Motor neuron (in vitro differentiated cells): ENCODE data around the gene SLC2A8. TPM values are rescaled to one million over a fixed set of nuclear protein-coding genes. Genes with fewer than 3 reads are reported as not detected.

Experiments
- ATAC-seq, 8 experiments: fragments of 200-7000 bp; cut with Tn5 transposase; replicated peaks in 6 of 8; 2 replicates each; pipeline ENCODE4 v1.8.0; 2021; ENCODE audit warnings: mild to moderate bottlenecking in 8 of 8, moderate library complexity in 8 of 8
- H3K27ac ChIP-seq, 2 donors: fragments of 250-450 bp; sonication (Bioruptor Pico); 2 replicates each; pipeline ENCODE4 v1.9.0; 2021; ENCODE audit warnings: antibody characterized with exemption in 2 of 2, mild to moderate bottlenecking in 2 of 2, moderate library complexity in 1 of 2
- H3K4me1 ChIP-seq, 2 donors: fragments of 250-450 bp; sonication (Bioruptor Pico); replicated peaks in 1 of 2; 2 replicates each; pipeline ENCODE4 v1.6.1; 2021; ENCODE audit warnings: antibody characterized with exemption in 2 of 2, mild to moderate bottlenecking in 2 of 2, moderate library complexity in 1 of 2
- H3K4me3 ChIP-seq, 5 donors: fragments of 250-450 bp; sonication (Bioruptor Pico); 2 replicates each; pipeline ENCODE4 v1.9.0; 2021; ENCODE audit warnings: antibody characterized with exemption in 5 of 5, mild to moderate bottlenecking in 5 of 5, moderate library complexity in 4 of 5
- WGBS, 10 experiments: fragments of 450-650 bp; shearing (Covaris generic); methylation state at CpG; one replicate each; pipeline ENCODE4 v1.0.0; 2022; 5-methylcytosine and 5-hydroxymethylcytosine counted together
- in situ Hi-C, 9 experiments: fragments of 400-800 bp; cut with MboI; loops; one replicate each; pipeline ENCODE4 v1.15.0; 2021; ENCODE audit warnings: low sequenced_read_pairs in 9 of 9, low pct_unique_long_range_greater_than_20kb in 2 of 9; ENCODE audit not compliant: unreplicated experiment in 9 of 9
- total RNA-seq, 8 experiments: library from RNA; unstranded; fragments of 300-600 nt; gene quantifications; 2 replicates each; pipeline versions ENCODE4 v1.2.3 to v1.2.4, GENCODE V29; 2022

Gene SLC2A8
- total RNA-seq, 8 experiments from 2014 or later, result 9.8 to 23.3 (median 11.3) TPM

DNA sequence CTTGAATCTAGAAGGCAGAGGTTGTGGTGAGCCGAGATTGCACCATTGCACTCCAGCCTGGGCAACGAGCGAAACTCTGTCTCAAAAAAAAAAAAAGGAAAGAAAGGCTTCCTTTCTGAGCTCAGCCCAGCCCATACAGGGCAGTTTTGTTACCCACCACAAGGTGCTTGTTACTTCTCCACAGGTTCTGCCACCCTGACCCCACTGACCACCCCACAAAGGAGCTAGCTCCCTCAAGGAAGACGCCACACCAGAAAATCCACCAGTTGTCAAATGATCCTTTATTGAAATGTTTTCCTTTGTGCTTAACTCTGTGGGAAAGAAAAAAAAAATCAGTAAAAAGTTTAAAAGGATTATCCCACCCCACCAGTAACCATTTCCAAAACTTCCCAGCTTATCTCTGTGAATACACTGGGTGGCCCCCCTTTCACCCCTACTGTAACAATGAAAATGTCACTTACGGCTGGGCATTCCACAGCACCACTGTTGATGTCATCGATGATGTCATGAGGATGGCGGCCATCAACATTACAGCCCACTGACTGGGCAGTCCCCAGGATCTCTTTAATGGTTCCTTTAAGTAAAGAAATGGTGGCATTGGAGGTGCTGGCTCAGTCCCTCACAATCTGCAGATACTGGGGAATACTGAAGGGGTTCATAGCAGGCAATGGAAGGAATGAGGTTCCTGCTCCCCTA is 50.6 kb downstream of the SLC2A8 start:
- WGBS, 10 experiments, result 78 to 94% (median 87%) methylated on average over 1 to 5 of the region's 7 CpGs; no CpG with 5 or more reads in 2 of the 10 experiments
- no peak for ATAC-seq
- Histone ChIP-seq H3K4me3 (no peak overlapping the region), H3K27ac (no peak overlapping the region), H3K4me1 (peaks cover 13% of the 10 kb centered on the region in 2 donors)
- in situ Hi-C loops, result no loop called here

GRCh38 chr9:127448112-127448805 is 51.3 kb downstream of the SLC2A8 start:
- 50 to 100% (median 85%) methylated on average over 2 to 8 of the region's 8 CpGs; no CpG with 5 or more reads in 1 of the 10 experiments for WGBS, 10 experiments
- ATAC-seq, result no peak
- Histone ChIP-seq H3K4me1 (peaks cover 13 to 16% of the 10 kb centered on the region in 2 donors), H3K4me3 (no peak overlapping the region), H3K27ac (no peak overlapping the region)
- in situ Hi-C loops, result no loop called here

- in situ Hi-C loops, result no loop called here
- ATAC-seq, result no peak
- WGBS, 10 experiments, result 0 to 80% (median 50%) methylated on average over 1 to 4 of the region's 5 CpGs; no CpG with 5 or more reads in 1 of the 10 experiments
- Histone ChIP-seq H3K4me1 (peaks cover 13 to 16% of the 10 kb centered on the region in 2 donors), H3K27ac (no peak overlapping the region), H3K4me3 (peak overlapping the region; percentile 61 to 91 (median 66))
Observed at GRCh38 chr9:127449332-127449966, 52.5 kb downstream of the SLC2A8 start.

- in situ Hi-C loops, result no loop called here
- WGBS, 10 experiments, result 0 to 3% (median 0%) methylated on average over 1 to 12 of the region's 14 CpGs; no CpG with 5 or more reads in 2 of the 10 experiments
- Histone ChIP-seq H3K4me1 (peaks cover 13 to 16% of the 10 kb centered on the region in 2 donors), H3K4me3 (peak overlapping the region; percentile 61 to 91 (median 66)), H3K27ac (peak overlapping the region; percentile 51 to 74)
- no peak for ATAC-seq
Observed at GRCh38 chr9:127450243-127450760, 53.3 kb downstream of the SLC2A8 start.

DNA sequence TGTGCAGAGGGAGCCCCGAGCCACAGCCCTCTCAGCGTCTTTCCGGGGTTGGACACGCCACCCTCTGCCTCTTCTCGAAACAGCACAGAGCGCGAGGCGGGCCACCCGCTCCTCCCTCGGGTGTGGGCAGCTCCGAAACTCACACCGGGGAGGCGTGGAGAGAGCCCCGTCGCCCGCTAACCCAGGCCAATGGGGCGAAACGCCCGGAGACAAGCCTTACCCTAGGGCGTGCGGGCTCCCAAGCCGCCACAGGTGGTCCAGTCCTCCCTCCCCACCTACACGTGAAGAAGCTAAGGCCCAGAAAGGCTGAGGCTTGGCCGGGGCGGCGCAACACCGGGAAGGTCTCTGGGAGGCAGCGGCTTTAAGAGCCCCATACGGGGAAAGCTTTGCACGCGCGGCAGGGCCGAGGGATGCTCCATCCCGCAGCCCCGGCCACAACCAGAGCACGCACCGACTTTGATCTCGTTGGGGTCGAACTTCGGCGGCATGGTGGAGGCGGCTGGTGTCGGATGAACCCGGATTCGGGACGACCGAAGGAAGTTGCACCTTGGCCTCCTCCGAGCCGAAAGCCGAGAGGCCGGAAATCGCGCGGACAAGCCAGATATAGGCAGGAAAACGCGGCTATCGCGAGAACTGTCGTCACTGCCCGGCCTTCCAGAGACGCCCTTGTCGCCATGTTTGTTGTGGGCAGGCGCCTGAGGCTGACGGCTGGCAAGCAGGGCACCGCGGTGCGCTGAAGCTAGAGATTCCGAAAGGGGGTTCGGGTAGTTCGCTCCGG is 54.0 kb downstream of the SLC2A8 start, which contains the start of the genes LRSAM1 and RPL12:
TSS of gene LRSAM1 (plus strand) at position 681 of the 778 bp plus-strand sequence. CDS start 3,018 bp downstream, outside the sequence.
TSS of gene RPL12 (minus strand) at position 577 of the 778 bp plus-strand sequence. CDS start at position 488, 89 bp downstream.
- 0 to 2% (median 0%) methylated on average over 7 to 32 of the region's 71 CpGs; no CpG with 5 or more reads in 6 of the 10 experiments for WGBS, 10 experiments
- in situ Hi-C loops, result no loop called here
- peaks cover 13 to 16% of the 10 kb centered on the region in 2 donors for H3K4me1 ChIP-seq
- peak within 1 kb of the TSS; percentile 61 to 91 (median 66) for H3K4me3 ChIP-seq
- peak; percentile 49 to 84 (median 75) for ATAC-seq
- peak within 1 kb of the TSS; percentile 63 to 74 for H3K27ac ChIP-seq

GRCh38 chr9:127451608-127451857 is 54.6 kb downstream of the SLC2A8 start:
- no peak for ATAC-seq
- in situ Hi-C loops, result no loop called here
- peaks cover 13 to 16% of the 10 kb centered on the region in 2 donors for H3K4me1 ChIP-seq
- H3K27ac ChIP-seq, result peak overlapping the region; percentile 63 to 74
- WGBS, 10 experiments, result 0% methylated on average over 2 to 6 of the region's 14 CpGs; no CpG with 5 or more reads in 7 of the 10 experiments
- H3K4me3 ChIP-seq, result peak overlapping the region; percentile 61 to 91 (median 66)

GRCh38 chr9:127451858-127452656 is 55.1 kb downstream of the SLC2A8 start:
- Histone ChIP-seq H3K4me3 (peak overlapping the region; percentile 61 to 91 (median 66)), H3K27ac (peak overlapping the region; percentile 63 to 74), H3K4me1 (peaks cover 13 to 16% of the 10 kb centered on the region in 2 donors)
- peak; percentile 24 to 52 (median 44) for ATAC-seq
- WGBS, 10 experiments, result 0 to 92% (median 36%) methylated on average over 2 to 3 of the region's 29 CpGs; no CpG with 5 or more reads in 6 of the 10 experiments
- in situ Hi-C loops, result no loop called here

DNA sequence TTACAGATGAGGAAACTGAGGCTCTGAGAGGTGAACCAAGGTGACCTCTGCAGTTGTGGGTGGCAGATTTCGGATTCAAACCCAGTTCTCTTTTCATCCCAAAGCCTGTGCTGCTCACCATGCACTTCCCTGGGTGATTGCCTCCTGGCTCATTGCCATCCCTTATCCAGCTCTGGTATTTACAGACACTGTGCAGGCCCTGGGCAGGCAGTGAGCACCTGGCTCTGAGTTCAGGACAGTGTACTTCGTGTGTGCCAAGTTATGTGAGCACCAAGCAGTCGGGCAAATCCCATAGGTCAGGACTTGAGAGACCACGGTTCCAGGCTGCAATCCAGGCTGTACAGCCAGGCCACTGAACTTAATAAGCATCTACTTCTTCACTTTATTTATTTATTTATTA is 55.7 kb downstream of the SLC2A8 start:
- no peak for ATAC-seq
- Histone ChIP-seq H3K27ac (no peak overlapping the region), H3K4me3 (peak overlapping the region; percentile 61 to 91 (median 66)), H3K4me1 (peaks cover 13 to 16% of the 10 kb centered on the region in 2 donors)
- in situ Hi-C loops, result no loop called here
- 60 to 100% (median 93%) methylated on average over 1 to 3 of the region's 4 CpGs; no CpG with 5 or more reads in 2 of the 10 experiments for WGBS, 10 experiments

DNA sequence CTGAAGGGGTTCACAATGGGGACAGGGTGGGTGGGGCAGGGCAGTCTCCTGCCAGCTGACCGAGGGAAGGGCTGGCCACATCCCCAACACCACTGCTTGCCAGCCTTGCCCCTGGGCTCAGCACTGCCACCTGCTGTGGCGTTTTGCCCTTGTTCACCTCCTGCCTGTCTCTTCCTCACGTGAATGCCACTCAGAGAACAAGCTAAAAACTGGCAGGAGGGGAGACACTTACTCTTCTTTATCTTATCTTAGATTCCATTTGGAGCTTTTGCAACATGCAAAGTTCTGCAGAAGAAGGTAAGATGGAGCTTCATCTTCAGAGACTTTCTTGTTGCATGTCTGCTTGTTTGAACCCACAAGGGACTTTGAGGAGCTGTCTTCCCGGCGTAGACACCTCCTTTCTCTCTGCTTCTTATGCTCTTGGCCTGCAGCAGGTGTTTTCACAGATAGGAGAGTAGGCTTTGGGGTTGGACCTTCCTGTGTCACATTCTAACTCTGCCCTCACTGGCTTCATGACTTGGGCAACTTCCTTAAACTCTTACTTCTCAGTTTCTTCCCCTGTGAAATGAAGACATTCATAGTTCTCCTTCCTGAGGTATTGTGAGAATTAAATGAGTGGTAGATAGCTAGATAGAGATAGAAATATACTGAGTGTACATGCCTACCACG is 58.5 kb downstream of the SLC2A8 start:
- WGBS, 10 experiments, result 60 to 100% (median 89%) methylated on average over 1 to 4 of the region's 6 CpGs; no CpG with 5 or more reads in 1 of the 10 experiments
- in situ Hi-C loops, result no loop called here
- no peak overlapping the region for H3K27ac ChIP-seq
- no peak overlapping the region for H3K4me3 ChIP-seq
- no peak for ATAC-seq
- peaks cover 0 to 6% of the 10 kb centered on the region in 2 donors for H3K4me1 ChIP-seq

DNA sequence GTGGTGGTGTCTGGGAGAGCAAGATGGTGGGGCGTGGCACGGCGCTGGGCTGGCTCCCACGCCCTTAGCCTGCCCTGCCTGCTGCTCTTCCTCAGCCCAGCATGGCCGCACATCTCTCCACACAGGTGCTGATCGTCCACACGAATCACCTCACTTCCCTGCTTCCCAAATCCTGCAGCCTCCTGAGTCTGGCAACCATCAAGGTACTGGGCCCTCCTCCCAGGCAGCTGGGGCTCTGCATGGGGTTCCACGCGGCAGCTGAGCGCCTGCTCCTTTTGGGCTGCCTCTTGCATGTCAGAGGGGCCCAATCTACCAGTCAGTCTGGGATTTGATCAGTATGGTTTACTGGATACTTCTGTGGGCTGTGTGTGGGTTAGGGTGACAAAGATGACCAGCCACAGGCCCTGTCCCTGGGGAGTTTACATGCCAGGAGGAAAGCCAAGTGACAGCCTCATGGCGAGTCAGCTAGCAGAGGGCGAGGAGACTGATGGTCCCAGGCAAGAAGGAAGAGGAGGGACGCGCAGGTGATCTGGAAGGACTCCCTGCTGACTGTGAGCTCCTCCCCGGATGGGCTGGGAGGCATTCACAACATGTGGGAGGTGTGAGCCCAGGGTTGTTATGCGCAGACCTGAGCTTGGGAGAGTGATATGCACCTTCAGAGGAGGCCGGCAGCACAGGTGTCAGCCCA is 60.4 kb downstream of the SLC2A8 start:
- in situ Hi-C loops, result no loop called here
- Histone ChIP-seq H3K27ac (no peak overlapping the region), H3K4me3 (no peak overlapping the region), H3K4me1 (peaks cover 0 to 5% of the 10 kb centered on the region in 2 donors)
- ATAC-seq, result no peak
- WGBS, 10 experiments, result 67 to 100% (median 82%) methylated on average over 1 to 7 of the region's 17 CpGs
